ENCODE measurements around the gene DACT1. TPM values are rescaled to one million over a fixed set of nuclear protein-coding genes. Genes with fewer than 3 reads are reported as not detected.

Gene DACT1
- polyA plus RNA-seq, 1 donor = 23.3 TPM

GRCh38 chr14:58636129-58636528 lies 1.6 kb upstream of the DACT1 start:
- DNase-seq (ENCODE audit: low read depth) = no peak

GRCh38 chr14:58637040-58637390 lies 747 bp upstream of the DACT1 start:
- peak; percentile 65 for DNase-seq (ENCODE audit: low read depth)

GRCh38 chr14:58638231-58639197 lies 752 bp downstream of the DACT1 start:
- DNase-seq (ENCODE audit: low read depth) = no peak

GRCh38 chr14:58639198-58639565 lies 1.4 kb downstream of the DACT1 start:
- no peak for DNase-seq (ENCODE audit: low read depth)

GRCh38 chr14:58639842-58640484 lies 2.2 kb downstream of the DACT1 start:
- peak; percentile 72 for DNase-seq (ENCODE audit: low read depth)

- DNase-seq (ENCODE audit: low read depth) = no peak
Observed at GRCh38 chr14:58640959-58641358, 3.2 kb downstream of the DACT1 start.

GRCh38 chr14:58641509-58641908 lies 3.7 kb downstream of the DACT1 start:
- DNase-seq (ENCODE audit: low read depth) = no peak

- DNase-seq (ENCODE audit: low read depth) = no peak
Observed at GRCh38 chr14:58643366-58643765, 5.6 kb downstream of the DACT1 start.

GRCh38 chr14:58645641-58646040 lies 7.9 kb downstream of the DACT1 start:
- DNase-seq (ENCODE audit: low read depth) = no peak

GRCh38 chr14:58646479-58646878 lies 8.7 kb downstream of the DACT1 start:
- no peak for DNase-seq (ENCODE audit: low read depth)

- no peak for DNase-seq (ENCODE audit: low read depth)
Observed at GRCh38 chr14:58647777-58648176, 10.0 kb downstream of the DACT1 start.

GRCh38 chr14:58650857-58651256 lies 13.1 kb downstream of the DACT1 start:
- DNase-seq (ENCODE audit: low read depth) = no peak

- DNase-seq (ENCODE audit: low read depth) = no peak
Observed at GRCh38 chr14:58656671-58657411, 19.1 kb downstream of the DACT1 start.

- DNase-seq (ENCODE audit: low read depth) = no peak
Observed at GRCh38 chr14:58659061-58659460, 21.3 kb downstream of the DACT1 start.

- DNase-seq (ENCODE audit: low read depth) = no peak
Observed at GRCh38 chr14:58659846-58660245, 22.1 kb downstream of the DACT1 start.

GRCh38 chr14:58660407-58660806 lies 22.6 kb downstream of the DACT1 start:
- no peak for DNase-seq (ENCODE audit: low read depth)

GRCh38 chr14:58662018-58662417 lies 24.3 kb downstream of the DACT1 start:
- no peak for DNase-seq (ENCODE audit: low read depth)

- no peak for DNase-seq (ENCODE audit: low read depth)
Observed at GRCh38 chr14:58662759-58663158, 25.0 kb downstream of the DACT1 start.

GRCh38 chr14:58663494-58664111 lies 25.8 kb downstream of the DACT1 start:
- DNase-seq (ENCODE audit: low read depth) = no peak

- no peak for DNase-seq (ENCODE audit: low read depth)
Observed at GRCh38 chr14:58665773-58666500, 28.2 kb downstream of the DACT1 start.

GRCh38 chr14:58666737-58667136 lies 29.0 kb downstream of the DACT1 start:
- DNase-seq (ENCODE audit: low read depth) = no peak

Measured in forelimb muscle (tissue), 1 donor.